Measurements from ENCODE around the gene GPR180. TPM values are rescaled to one million over a fixed set of nuclear protein-coding genes. Genes with fewer than 3 reads are reported as not detected.

GPR180 gene
- total and polyA plus RNA-seq, 2 experiments from 2014 or later, result 3.7 to 9.5 TPM

- H2AFZ ChIP-seq, result no peak overlapping the region
- no peak overlapping the region for H3K4me2 ChIP-seq
- H3K79me2 ChIP-seq (replicated peaks; ENCODE audit: insufficient read depth), result peaks cover 22% of the 10 kb centered on the region; the same call in 1 of the 2 replicates
- H4K20me1 ChIP-seq (replicated peaks; ENCODE audit: insufficient read depth), result no peaks in the 10 kb centered on the region
- TF ChIP-seq CREB1 (CRISPR knock-in tag; IDR thresholded peaks at IDR 0.05; ENCODE audit: low read depth), result no peak
- H3K27me3 Mint-ChIP-seq (ENCODE audit: insufficient read depth, low read depth, poor library complexity), result no peaks in the 10 kb centered on the region
- ATAC-seq, result no peak
- H3K36me3 Mint-ChIP-seq (ENCODE audit: low read depth), result peaks cover 69% of the 10 kb centered on the region
- H3K9me3 Mint-ChIP-seq, result no peaks in the 10 kb centered on the region; the same call in 2 of the 3 replicates
- no peaks in the 10 kb centered on the region for H3K9me2 ChIP-seq (ENCODE audit: insufficient read depth)
- no peaks in the 10 kb centered on the region for H3K4me1 ChIP-seq (ENCODE audit: insufficient read depth)
- no peak overlapping the region for H3K4me3 ChIP-seq
- no peaks in the 10 kb centered on the region for H3K4me1 Mint-ChIP-seq
- no peak overlapping the region for H3K27ac ChIP-seq (ENCODE audit: low read depth)
- no peak overlapping the region for H3K4me3 Mint-ChIP-seq
- no peak overlapping the region for H3K27ac Mint-ChIP-seq
- H3K27me3 ChIP-seq (ENCODE audit: insufficient read depth), result no peaks in the 10 kb centered on the region
- no peaks in the 10 kb centered on the region for H3F3A ChIP-seq (replicated peaks; ENCODE audit: low read depth)
- no peak for DNase-seq (ENCODE audit: low spot score)
- peaks cover 33% of the 10 kb centered on the region for H3K36me3 ChIP-seq (ENCODE audit: insufficient read depth)
These were observed 15.3 kb upstream of the GPR180 start for GRCh38 chr13:94586371-94586770.

DNA sequence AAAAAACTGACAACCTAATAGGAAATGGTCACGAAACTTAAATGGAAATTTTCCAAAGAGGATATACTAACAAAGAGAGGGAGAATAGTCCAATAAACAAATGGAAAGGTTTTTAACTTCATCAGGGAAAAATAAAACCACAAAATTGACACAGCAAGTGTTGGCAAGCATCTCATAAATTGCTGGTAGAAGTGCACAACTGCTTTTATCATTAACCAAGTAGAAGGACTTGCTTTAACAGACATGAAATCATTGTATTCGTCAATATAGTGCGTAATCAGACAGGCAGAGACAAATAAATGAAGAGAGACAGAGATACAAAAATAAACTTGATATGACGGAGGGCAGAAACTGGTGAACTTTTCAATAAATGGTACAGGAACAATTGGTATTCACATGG, 13.1 kb upstream of the GPR180 start:
- H3K27ac Mint-ChIP-seq, result no peak overlapping the region
- Histone ChIP-seq H3K4me2 (no peak overlapping the region), H3K27me3 (ENCODE audit: insufficient read depth) (no peaks in the 10 kb centered on the region), H3K36me3 (ENCODE audit: insufficient read depth) (peaks cover 35% of the 10 kb centered on the region), H3K4me1 (ENCODE audit: insufficient read depth) (no peaks in the 10 kb centered on the region), H4K20me1 (replicated peaks; ENCODE audit: insufficient read depth) (no peaks in the 10 kb centered on the region), H3K4me3 (no peak overlapping the region), H2AFZ (no peak overlapping the region), H3K27ac (ENCODE audit: low read depth) (no peak overlapping the region), H3K9me2 (ENCODE audit: insufficient read depth) (no peaks in the 10 kb centered on the region), H3K79me2 (replicated peaks; ENCODE audit: insufficient read depth) (peaks cover 33% of the 10 kb centered on the region), H3F3A (replicated peaks; ENCODE audit: low read depth) (no peaks in the 10 kb centered on the region)
- H3K36me3 Mint-ChIP-seq (ENCODE audit: low read depth), result peaks cover 60% of the 10 kb centered on the region
- no peak for DNase-seq (ENCODE audit: low spot score)
- H3K27me3 Mint-ChIP-seq (ENCODE audit: insufficient read depth, low read depth, poor library complexity), result no peaks in the 10 kb centered on the region
- no peak overlapping the region for H3K4me3 Mint-ChIP-seq
- no peaks in the 10 kb centered on the region; the same call in 2 of the 3 replicates for H3K9me3 Mint-ChIP-seq
- H3K4me1 Mint-ChIP-seq, result no peaks in the 10 kb centered on the region
- no peak for ATAC-seq
- TF ChIP-seq, protein P1, sequence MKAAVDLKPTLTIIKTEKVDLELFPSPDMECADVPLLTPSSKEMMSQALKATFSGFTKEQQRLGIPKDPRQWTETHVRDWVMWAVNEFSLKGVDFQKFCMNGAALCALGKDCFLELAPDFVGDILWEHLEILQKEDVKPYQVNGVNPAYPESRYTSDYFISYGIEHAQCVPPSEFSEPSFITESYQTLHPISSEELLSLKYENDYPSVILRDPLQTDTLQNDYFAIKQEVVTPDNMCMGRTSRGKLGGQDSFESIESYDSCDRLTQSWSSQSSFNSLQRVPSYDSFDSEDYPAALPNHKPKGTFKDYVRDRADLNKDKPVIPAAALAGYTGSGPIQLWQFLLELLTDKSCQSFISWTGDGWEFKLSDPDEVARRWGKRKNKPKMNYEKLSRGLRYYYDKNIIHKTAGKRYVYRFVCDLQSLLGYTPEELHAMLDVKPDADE (IDR thresholded peaks at IDR 0.05), result no peak
- TF ChIP-seq EZH2 (IDR thresholded peaks at IDR 0.05; ENCODE audit: low read depth, unreplicated experiment) (no peak), ZNF114 (CRISPR knock-in tag; IDR thresholded peaks at IDR 0.05) (no peak), CREB1 (CRISPR knock-in tag; IDR thresholded peaks at IDR 0.05; ENCODE audit: low read depth) (no peak), ZNF462 (CRISPR knock-in tag; IDR thresholded peaks at IDR 0.05) (no peak), CTCF (conservative IDR thresholded peaks at IDR 0.05; ENCODE audit: low read depth in 2 of 2) (no peak), POLR2AphosphoS5 (IDR thresholded peaks at IDR 0.05; ENCODE audit: low read depth) (no peak), REST (IDR thresholded peaks at IDR 0.05; ENCODE audit: unreplicated experiment) (no peak), STAT1 (IDR thresholded peaks at IDR 0.05; ENCODE audit: unreplicated experiment) (no peak)
